ENCODE results near the gene WDR19.

WDR19 gene

GRCh38 chr4:39319676-39320075 is 137.3 kb downstream of the WDR19 start:
- H3K36me3 ChIP-seq (ENCODE audit: control insufficient read depth, insufficient read depth, low read length), result peaks cover 6% of the 10 kb centered on the region
- H3K9ac ChIP-seq (ENCODE audit: low read length), result no peak overlapping the region
- no peak overlapping the region for H3K4me3 ChIP-seq (ENCODE audit: low read length)
- no peaks in the 10 kb centered on the region for H3K27me3 ChIP-seq (ENCODE audit: control insufficient read depth, insufficient read depth, low read length)
- no peak overlapping the region for H3K27ac ChIP-seq (ENCODE audit: low read depth, low read length)
- no peaks in the 10 kb centered on the region for H3K4me1 ChIP-seq (ENCODE audit: control insufficient read depth, insufficient read depth, low read length)

- H3K4me1 ChIP-seq (ENCODE audit: control insufficient read depth, insufficient read depth, low read length), result no peaks in the 10 kb centered on the region
- H3K27me3 ChIP-seq (ENCODE audit: control insufficient read depth, insufficient read depth, low read length), result no peaks in the 10 kb centered on the region
- H3K4me3 ChIP-seq (ENCODE audit: low read length), result no peak overlapping the region
- H3K36me3 ChIP-seq (ENCODE audit: control insufficient read depth, insufficient read depth, low read length), result peaks cover 2% of the 10 kb centered on the region
- no peak overlapping the region for H3K27ac ChIP-seq (ENCODE audit: low read depth, low read length)
- H3K9ac ChIP-seq (ENCODE audit: low read length), result no peak overlapping the region
These were observed 138.2 kb downstream of the WDR19 start for GRCh38 chr4:39320381-39321115.

GRCh38 chr4:39323821-39324220 is 141.5 kb downstream of the WDR19 start:
- Histone ChIP-seq H3K4me1 (ENCODE audit: control insufficient read depth, insufficient read depth, low read length) (no peaks in the 10 kb centered on the region), H3K9ac (ENCODE audit: low read length) (no peak overlapping the region), H3K27me3 (ENCODE audit: control insufficient read depth, insufficient read depth, low read length) (no peaks in the 10 kb centered on the region), H3K27ac (ENCODE audit: low read depth, low read length) (peak overlapping the region; percentile 26), H3K36me3 (ENCODE audit: control insufficient read depth, insufficient read depth, low read length) (peaks cover 4% of the 10 kb centered on the region), H3K4me3 (ENCODE audit: low read length) (no peak overlapping the region)

- Histone ChIP-seq H3K4me1 (ENCODE audit: control insufficient read depth, insufficient read depth, low read length) (no peaks in the 10 kb centered on the region), H3K9ac (ENCODE audit: low read length) (no peak overlapping the region), H3K27ac (ENCODE audit: low read depth, low read length) (peak overlapping the region; percentile 32), H3K27me3 (ENCODE audit: control insufficient read depth, insufficient read depth, low read length) (no peaks in the 10 kb centered on the region), H3K36me3 (ENCODE audit: control insufficient read depth, insufficient read depth, low read length) (peaks cover 4% of the 10 kb centered on the region), H3K4me3 (ENCODE audit: low read length) (no peak overlapping the region)
These were observed 142.1 kb downstream of the WDR19 start for GRCh38 chr4:39324446-39324845.

- H3K4me3 ChIP-seq (ENCODE audit: low read length), result no peak overlapping the region
- H3K4me1 ChIP-seq (ENCODE audit: control insufficient read depth, insufficient read depth, low read length), result no peaks in the 10 kb centered on the region
- no peak overlapping the region for H3K9ac ChIP-seq (ENCODE audit: low read length)
- no peaks in the 10 kb centered on the region for H3K27me3 ChIP-seq (ENCODE audit: control insufficient read depth, insufficient read depth, low read length)
- peaks cover 4% of the 10 kb centered on the region for H3K36me3 ChIP-seq (ENCODE audit: control insufficient read depth, insufficient read depth, low read length)
- peak overlapping the region; percentile 32 for H3K27ac ChIP-seq (ENCODE audit: low read depth, low read length)
These were observed 142.7 kb downstream of the WDR19 start for GRCh38 chr4:39324897-39325613.

- Histone ChIP-seq H3K9ac (ENCODE audit: low read length) (no peak overlapping the region), H3K4me3 (ENCODE audit: low read length) (no peak overlapping the region), H3K36me3 (ENCODE audit: control insufficient read depth, insufficient read depth, low read length) (peaks cover 4% of the 10 kb centered on the region), H3K4me1 (ENCODE audit: control insufficient read depth, insufficient read depth, low read length) (no peaks in the 10 kb centered on the region), H3K27ac (ENCODE audit: low read depth, low read length) (no peak overlapping the region), H3K27me3 (ENCODE audit: control insufficient read depth, insufficient read depth, low read length) (no peaks in the 10 kb centered on the region)
These were observed 144.2 kb downstream of the WDR19 start for GRCh38 chr4:39326468-39326977.

- peaks cover 2% of the 10 kb centered on the region for H3K36me3 ChIP-seq (ENCODE audit: control insufficient read depth, insufficient read depth, low read length)
- no peaks in the 10 kb centered on the region for H3K4me1 ChIP-seq (ENCODE audit: control insufficient read depth, insufficient read depth, low read length)
- no peak overlapping the region for H3K27ac ChIP-seq (ENCODE audit: low read depth, low read length)
- H3K27me3 ChIP-seq (ENCODE audit: control insufficient read depth, insufficient read depth, low read length), result no peaks in the 10 kb centered on the region
- no peak overlapping the region for H3K9ac ChIP-seq (ENCODE audit: low read length)
- H3K4me3 ChIP-seq (ENCODE audit: low read length), result no peak overlapping the region
These were observed 148.0 kb downstream of the WDR19 start for GRCh38 chr4:39330353-39330752.

- H3K4me1 ChIP-seq (ENCODE audit: control insufficient read depth, insufficient read depth, low read length), result no peaks in the 10 kb centered on the region
- no peak overlapping the region for H3K9ac ChIP-seq (ENCODE audit: low read length)
- no peak overlapping the region for H3K27ac ChIP-seq (ENCODE audit: low read depth, low read length)
- peaks cover 2% of the 10 kb centered on the region for H3K36me3 ChIP-seq (ENCODE audit: control insufficient read depth, insufficient read depth, low read length)
- no peaks in the 10 kb centered on the region for H3K27me3 ChIP-seq (ENCODE audit: control insufficient read depth, insufficient read depth, low read length)
- no peak overlapping the region for H3K4me3 ChIP-seq (ENCODE audit: low read length)
These were observed 148.9 kb downstream of the WDR19 start for GRCh38 chr4:39331191-39331590.
